CD4-positive, alpha-beta memory T cell (primary cell): Measurements from ENCODE around the gene MYBPC1. TPM values are rescaled to one million over a fixed set of nuclear protein-coding genes. Genes with fewer than 3 reads are reported as not detected.

ENCODE experiments used
- CTCF ChIA-PET: fragments of 350-600 bp; sonication (Branson Sonifier 250); formaldehyde crosslinking; loops from one replicate; lab custom pipeline; 2021; ENCODE audit warnings: inconsistent platforms; ENCODE audit not compliant: partially characterized antibody; lab: Charles Lee
- POLR2A ChIA-PET: fragments of 350-600 bp; sonication (Branson Sonifier 250); formaldehyde crosslinking; loops from one replicate; lab custom pipeline; 2021; ENCODE audit not compliant: partially characterized antibody; lab: Charles Lee
- DNase-seq, 5 donors: peaks; one replicate each; pipeline versions ENCODE4 v3.0.0 to v3.0.0-alpha.2; 2020 to 2022; ENCODE audit warnings: mixed read lengths in 1 of 5
- H3K27ac ChIP-seq: one replicate; pipeline ENCODE4 v1.7.0; 2013; ENCODE audit warnings: low read depth, low read length
- H3K27me3 ChIP-seq: 2 replicates; pipeline ENCODE4 v1.7.0; 2013; ENCODE audit warnings: mild to moderate bottlenecking, low read length, moderate library complexity; ENCODE audit not compliant: insufficient read depth
- H3K36me3 ChIP-seq: 2 replicates; pipeline ENCODE4 v1.7.0; 2013; ENCODE audit warnings: mild to moderate bottlenecking, low read length, moderate library complexity; ENCODE audit not compliant: insufficient read depth
- H3K4me1 ChIP-seq: 2 replicates; pipeline ENCODE4 v1.7.0; 2013; ENCODE audit warnings: mild to moderate bottlenecking, low read length, moderate library complexity; ENCODE audit not compliant: insufficient read depth
- H3K4me3 ChIP-seq, 2 donors: one replicate each; pipeline ENCODE4 v1.7.0; 2013; ENCODE audit warnings: low read length in 2 of 2, mild to moderate bottlenecking in 1 of 2
- H3K9me3 ChIP-seq, 2 donors: one replicate each; pipeline ENCODE4 v1.7.0; 2013; ENCODE audit warnings: low read length in 2 of 2, control low read depth in 1 of 2; ENCODE audit not compliant: control insufficient read depth in 1 of 2
- H3K27ac Mint-ChIP-seq, 7 donors: one replicate each; pipeline ENCODE4 v1.8.0; 2020 to 2021; ENCODE audit warnings: mixed read lengths in 7 of 7, mild to moderate bottlenecking in 6 of 7, inconsistent platforms in 3 of 7, moderate library complexity in 3 of 7
- H3K27me3 Mint-ChIP-seq, 2 donors: one replicate each; pipeline ENCODE4 v1.8.0; 2020 to 2021; ENCODE audit warnings: mixed read lengths in 2 of 2
- H3K36me3 Mint-ChIP-seq, 2 donors: one replicate each; pipeline ENCODE4 v1.8.0; 2020 to 2021; ENCODE audit warnings: mixed read lengths in 2 of 2, inconsistent platforms in 1 of 2, mild to moderate bottlenecking in 1 of 2
- H3K4me1 Mint-ChIP-seq, 4 donors: one replicate each; pipeline ENCODE4 v1.8.0; 2020 to 2021; ENCODE audit warnings: mixed read lengths in 4 of 4, mild to moderate bottlenecking in 1 of 4
- H3K4me3 Mint-ChIP-seq, 8 donors: one replicate each; pipeline ENCODE4 v1.8.0; 2020 to 2021; ENCODE audit warnings: mixed read lengths in 8 of 8, mild to moderate bottlenecking in 7 of 8, moderate library complexity in 6 of 8, inconsistent platforms in 3 of 8
- H3K9me3 Mint-ChIP-seq, 8 donors: one replicate each; pipeline ENCODE4 v1.8.0; 2020 to 2021; ENCODE audit warnings: mixed read lengths in 8 of 8, mild to moderate bottlenecking in 5 of 8, inconsistent platforms in 3 of 8, moderate library complexity in 1 of 8
- intact Hi-C: fragments of 100-400 bp; cut with micrococcal nuclease; formaldehyde crosslinking; loops from one replicate; pipeline ENCODE4 v1.15.1; 2023
- polyA plus RNA-seq, 2 donors: library from polyadenylated mRNA; unstranded; fragments of 300-500 nt; fragmentation: Illumina TruSeq; gene quantifications; one replicate each; pipeline ENCODE4 v1.2.3, GENCODE V29; 2021
- total RNA-seq, 2 experiments: library from RNA; stranded (reverse); gene quantifications; one replicate each; pipeline ENCODE4 v1.2.3, GENCODE V29; 2021

Gene MYBPC1
- total and polyA plus RNA-seq, 4 experiments from 2014 or later: not detected

GRCh38 chr12:101714877-101715444, 120.2 kb downstream of the MYBPC1 start:
- POLR2A ChIA-PET: no interaction called here
- Histone ChIP-seq H3K27ac (no peak overlapping the region), H3K27me3 (no peaks in the 10 kb centered on the region), H3K36me3 (no peaks in the 10 kb centered on the region), H3K4me1 (peaks cover 5% of the 10 kb centered on the region), H3K9me3 (no peaks in the 10 kb centered on the region), H3K4me3 (no peak overlapping the region)
- Mint-ChIP-seq H3K27ac (no peak overlapping the region), H3K4me1 (peaks cover 0 to 9% (median 4%) of the 10 kb centered on the region in 4 donors), H3K4me3 (no peak overlapping the region), H3K36me3 (no peaks in the 10 kb centered on the region), H3K27me3 (no peaks in the 10 kb centered on the region), H3K9me3 (no peaks in the 10 kb centered on the region)
- no peak for DNase-seq
- CTCF ChIA-PET: no interaction called here
- intact Hi-C loops: loop anchor here (5.0 kb wide), 1 partner anchor 43 kb away; no protein-coding TSS in a partner anchor

GRCh38 chr12:101719566-101719965, 124.8 kb downstream of the MYBPC1 start:
- Histone ChIP-seq H3K4me1 (no peaks in the 10 kb centered on the region), H3K27me3 (no peaks in the 10 kb centered on the region), H3K9me3 (no peaks in the 10 kb centered on the region), H3K27ac (no peak overlapping the region), H3K4me3 (no peak overlapping the region), H3K36me3 (no peaks in the 10 kb centered on the region)
- intact Hi-C loops: no loop called here
- CTCF ChIA-PET: interaction anchor here (1.6 kb wide), 1 partner anchor 40 kb away, joined by 3 read pairs; no protein-coding TSS in a partner anchor
- Mint-ChIP-seq H3K9me3 (no peaks in the 10 kb centered on the region), H3K4me1 (peaks cover 0 to 3% (median 0%) of the 10 kb centered on the region in 4 donors), H3K36me3 (peaks cover 3% of the 10 kb centered on the region in 2 donors), H3K27me3 (no peaks in the 10 kb centered on the region), H3K4me3 (no peak overlapping the region), H3K27ac (no peak overlapping the region)
- POLR2A ChIA-PET: no interaction called here
- DNase-seq: no peak

GRCh38 chr12:101720118-101720517, 125.3 kb downstream of the MYBPC1 start:
- Histone ChIP-seq H3K27me3 (no peaks in the 10 kb centered on the region), H3K4me3 (no peak overlapping the region), H3K4me1 (no peaks in the 10 kb centered on the region), H3K27ac (no peak overlapping the region), H3K9me3 (no peaks in the 10 kb centered on the region), H3K36me3 (no peaks in the 10 kb centered on the region)
- intact Hi-C loops: no loop called here
- H3K27me3 Mint-ChIP-seq: no peaks in the 10 kb centered on the region
- no peak overlapping the region for H3K27ac Mint-ChIP-seq
- peaks cover 3% of the 10 kb centered on the region in 2 donors for H3K36me3 Mint-ChIP-seq
- CTCF ChIA-PET: interaction anchor here (1.6 kb wide), 1 partner anchor 40 kb away, joined by 3 read pairs; no protein-coding TSS in a partner anchor
- H3K4me1 Mint-ChIP-seq: peaks cover 0 to 3% (median 0%) of the 10 kb centered on the region in 4 donors
- no peak overlapping the region for H3K4me3 Mint-ChIP-seq
- POLR2A ChIA-PET: no interaction called here
- no peak for DNase-seq
- H3K9me3 Mint-ChIP-seq: no peaks in the 10 kb centered on the region

GRCh38 chr12:101722392-101722791, 127.6 kb downstream of the MYBPC1 start:
- no peaks in the 10 kb centered on the region for H3K9me3 ChIP-seq
- H3K4me1 Mint-ChIP-seq: peaks cover 0 to 7% (median 0%) of the 10 kb centered on the region in 4 donors
- H3K27ac Mint-ChIP-seq: no peak overlapping the region
- no peak for DNase-seq
- intact Hi-C loops: no loop called here
- H3K36me3 ChIP-seq: no peaks in the 10 kb centered on the region
- no peak overlapping the region for H3K4me3 Mint-ChIP-seq
- peaks cover 3 to 9% of the 10 kb centered on the region in 2 donors for H3K36me3 Mint-ChIP-seq
- ChIA-PET CTCF (interaction anchor here (1.7 kb wide), 1 partner anchor 51 kb away, joined by 4 read pairs; no protein-coding TSS in a partner anchor), POLR2A (no interaction called here)
- no peak overlapping the region for H3K27ac ChIP-seq
- H3K9me3 Mint-ChIP-seq: no peaks in the 10 kb centered on the region
- H3K4me3 ChIP-seq: no peak overlapping the region
- H3K4me1 ChIP-seq: no peaks in the 10 kb centered on the region
- H3K27me3 Mint-ChIP-seq: no peaks in the 10 kb centered on the region
- H3K27me3 ChIP-seq: no peaks in the 10 kb centered on the region

- H3K27ac Mint-ChIP-seq: no peak overlapping the region
- H3K27me3 Mint-ChIP-seq: no peaks in the 10 kb centered on the region
- Histone ChIP-seq H3K36me3 (no peaks in the 10 kb centered on the region), H3K4me3 (no peak overlapping the region), H3K4me1 (no peaks in the 10 kb centered on the region), H3K27ac (no peak overlapping the region), H3K27me3 (no peaks in the 10 kb centered on the region), H3K9me3 (no peaks in the 10 kb centered on the region)
- H3K4me1 Mint-ChIP-seq: peaks cover 0 to 3% (median 0%) of the 10 kb centered on the region in 4 donors
- DNase-seq: no peak
- no peaks in the 10 kb centered on the region for H3K9me3 Mint-ChIP-seq
- H3K4me3 Mint-ChIP-seq: no peak overlapping the region
- H3K36me3 Mint-ChIP-seq: peaks cover 14 to 18% of the 10 kb centered on the region in 2 donors
- POLR2A ChIA-PET: no interaction called here
- intact Hi-C loops: no loop called here
- CTCF ChIA-PET: no interaction called here
Observed at GRCh38 chr12:101727098-101727497, 132.3 kb downstream of the MYBPC1 start.

- Mint-ChIP-seq H3K27ac (peak overlapping the region in 1 of 7 donors; percentile 44), H3K36me3 (peaks cover 17 to 24% of the 10 kb centered on the region in 2 donors), H3K9me3 (peaks cover 0 to 2% (median 0%) of the 10 kb centered on the region in 8 donors), H3K27me3 (no peaks in the 10 kb centered on the region), H3K4me1 (peaks cover 0 to 3% (median 0%) of the 10 kb centered on the region in 4 donors), H3K4me3 (no peak overlapping the region)
- Histone ChIP-seq H3K9me3 (no peaks in the 10 kb centered on the region), H3K36me3 (no peaks in the 10 kb centered on the region), H3K4me3 (no peak overlapping the region), H3K27me3 (no peaks in the 10 kb centered on the region), H3K27ac (no peak overlapping the region), H3K4me1 (no peaks in the 10 kb centered on the region)
- ChIA-PET POLR2A (no interaction called here), CTCF (no interaction called here)
- no peak for DNase-seq
- intact Hi-C loops: no loop called here
Observed at GRCh38 chr12:101729842-101730241, 135.1 kb downstream of the MYBPC1 start.

GRCh38 chr12:101732318-101732717, 137.5 kb downstream of the MYBPC1 start:
- H3K27ac Mint-ChIP-seq: peak overlapping the region in 1 of 7 donors; percentile 20
- peaks cover 0 to 2% (median 0%) of the 10 kb centered on the region in 8 donors for H3K9me3 Mint-ChIP-seq
- no peaks in the 10 kb centered on the region for H3K27me3 Mint-ChIP-seq
- DNase-seq: no peak
- Histone ChIP-seq H3K4me3 (no peak overlapping the region), H3K27me3 (no peaks in the 10 kb centered on the region), H3K9me3 (no peaks in the 10 kb centered on the region), H3K36me3 (no peaks in the 10 kb centered on the region), H3K27ac (no peak overlapping the region), H3K4me1 (no peaks in the 10 kb centered on the region)
- CTCF ChIA-PET: no interaction called here
- POLR2A ChIA-PET: no interaction called here
- H3K4me3 Mint-ChIP-seq: no peak overlapping the region
- intact Hi-C loops: no loop called here
- no peaks in the 10 kb centered on the region for H3K4me1 Mint-ChIP-seq
- peaks cover 11 to 25% of the 10 kb centered on the region in 2 donors for H3K36me3 Mint-ChIP-seq
